SU-DHL-6 (cell line): ENCODE measurements around the gene C6orf52.
A peak's percentile ranks its signal among the peaks of the same experiment; 100 is the strongest.

Experiments used
- H2AFZ ChIP-seq: fragments of 200-600 bp; sonication (generic); 2 replicates; pipeline ENCODE4 v1.6.1; 2014; ENCODE audit warnings: low read depth, mild to moderate bottlenecking, moderate library complexity, mixed read lengths, antibody characterized with exemption, low read length; ENCODE audit not compliant: severe bottlenecking
- H3F3A ChIP-seq: fragments of 200-600 bp; shearing (Covaris generic); 2 replicates; pipeline ENCODE4 v1.6.0; 2016; ENCODE audit warnings: antibody characterized with exemption, mild to moderate bottlenecking; ENCODE audit not compliant: insufficient read depth
- H3K27ac ChIP-seq: fragments of 200-600 bp; sonication (generic); 2 replicates; pipeline ENCODE4 v1.5.1; 2016; ENCODE audit warnings: low read depth, mild to moderate bottlenecking, low read length, moderate library complexity, mixed read lengths
- H3K27me3 ChIP-seq: fragments of 200-600 bp; sonication (generic), shearing (Covaris generic); 2 replicates; pipeline ENCODE4 v1.6.0; 2014; ENCODE audit warnings: mild to moderate bottlenecking, low read length
- H3K36me3 ChIP-seq: fragments of 200-600 bp; sonication (generic); 2 replicates; pipeline ENCODE4 v1.6.1; 2014; ENCODE audit warnings: mild to moderate bottlenecking, low read length, mixed read lengths
- H3K4me2 ChIP-seq: fragments of 300-600, 200-600 bp; shearing (Covaris generic), sonication (generic); 2 replicates; pipeline ENCODE4 v1.6.0; 2014; ENCODE audit warnings: low read length, low read depth, mild to moderate bottlenecking; ENCODE audit not compliant: poor library complexity, severe bottlenecking
- H3K4me3 ChIP-seq: fragments of 200-600 bp; sonication (generic); 2 replicates; pipeline ENCODE4 v1.5.1; 2014; ENCODE audit warnings: antibody characterized with exemption, low read length, mild to moderate bottlenecking, mixed read lengths; ENCODE audit not compliant: insufficient read depth, poor library complexity, severe bottlenecking
- H3K79me2 ChIP-seq: fragments of 200-600 bp; sonication (generic); 2 replicates; pipeline ENCODE4 v1.6.1; 2014; ENCODE audit warnings: mild to moderate bottlenecking, low read length, moderate library complexity; ENCODE audit not compliant: insufficient read depth
- H3K9ac ChIP-seq: fragments of 200-600 bp; sonication (generic); 2 replicates; pipeline ENCODE4 v1.7.0; 2014; ENCODE audit warnings: mild to moderate bottlenecking, low read length
- H3K9me2 ChIP-seq: fragments of 200-600 bp; sonication (generic); replicated peaks from 2 replicates; pipeline ENCODE4 v1.6.1; 2014; ENCODE audit warnings: low read length; ENCODE audit not compliant: insufficient read depth
- H3K9me3 ChIP-seq: fragments of 200-600 bp; sonication (generic); 2 replicates; pipeline ENCODE4 v1.6.1; 2014; ENCODE audit warnings: low read length, mixed read lengths; ENCODE audit not compliant: insufficient read depth
- H4K20me1 ChIP-seq: fragments of 200-600 bp; sonication (generic); 2 replicates; pipeline ENCODE4 v1.6.1; 2014; ENCODE audit warnings: low read depth, mild to moderate bottlenecking, antibody characterized with exemption, low read length, moderate library complexity, mixed read lengths
- CTCF ChIP-seq: fragments of 200-600 bp; sonication (generic); IDR thresholded peaks from one replicate; pipeline ENCODE4 v1.5.1; 2017; ENCODE audit warnings: antibody characterized with exemption, mild to moderate bottlenecking, low read length, moderate library complexity; ENCODE audit not compliant: insufficient read depth, poor library complexity, severe bottlenecking
- EZH2phosphoT487 ChIP-seq: fragments of 200-600 bp; sonication (generic), shearing (Covaris generic); conservative IDR thresholded peaks from 2 replicates; pipeline ENCODE4 v1.6.1; 2018; ENCODE audit warnings: mild to moderate bottlenecking, antibody characterized with exemption, low read length, moderate library complexity, mixed read lengths

C6orf52 gene

GRCh38 chr6:10658910-10659698 is 35.3 kb downstream of the C6orf52 start:
- Histone ChIP-seq H3K9ac (no peak overlapping the region), H3K9me3 (no peaks in the 10 kb centered on the region), H3F3A (no peaks in the 10 kb centered on the region), H3K36me3 (no peaks in the 10 kb centered on the region), H3K79me2 (no peaks in the 10 kb centered on the region), H3K4me2 (no peak overlapping the region), H3K27ac (no peak overlapping the region), H3K9me2 (no peaks in the 10 kb centered on the region), H4K20me1 (no peaks in the 10 kb centered on the region), H3K27me3 (no peaks in the 10 kb centered on the region), H2AFZ (no peak overlapping the region), H3K4me3 (no peak overlapping the region)
- TF ChIP-seq CTCF (no peak), EZH2phosphoT487 (no peak)

GRCh38 chr6:10655508-10656055 is 38.8 kb downstream of the C6orf52 start:
- Histone ChIP-seq H2AFZ (peak overlapping the region; percentile 3), H3K9ac (no peak overlapping the region), H3F3A (no peaks in the 10 kb centered on the region), H3K36me3 (no peaks in the 10 kb centered on the region), H3K79me2 (no peaks in the 10 kb centered on the region), H3K27ac (no peak overlapping the region), H3K4me3 (no peak overlapping the region), H3K9me3 (no peaks in the 10 kb centered on the region), H3K4me2 (no peak overlapping the region), H3K27me3 (no peaks in the 10 kb centered on the region), H4K20me1 (no peaks in the 10 kb centered on the region), H3K9me2 (no peaks in the 10 kb centered on the region)
- TF ChIP-seq EZH2phosphoT487 (no peak), CTCF (no peak)

GRCh38 chr6:10644225-10644624 is 50.2 kb downstream of the C6orf52 start:
- H3K9me3 ChIP-seq = no peaks in the 10 kb centered on the region
- no peaks in the 10 kb centered on the region for H3K79me2 ChIP-seq
- H3K36me3 ChIP-seq = no peaks in the 10 kb centered on the region
- TF ChIP-seq EZH2phosphoT487 = no peak
- TF ChIP-seq CTCF = no peak
- H3K9ac ChIP-seq = no peak overlapping the region
- no peak overlapping the region for H3K4me2 ChIP-seq
- H3K4me3 ChIP-seq = no peak overlapping the region
- no peaks in the 10 kb centered on the region for H3F3A ChIP-seq
- no peak overlapping the region for H2AFZ ChIP-seq
- H3K9me2 ChIP-seq = no peaks in the 10 kb centered on the region
- no peaks in the 10 kb centered on the region for H3K27me3 ChIP-seq
- no peaks in the 10 kb centered on the region for H4K20me1 ChIP-seq
- H3K27ac ChIP-seq = no peak overlapping the region
